T-helper 1 cell treated with Interleukin-12 subunit alpha and Interleukin-12 subunit beta and Interleukin-4 antibody, amounts not matched to agents 30 μg/mL and 1 μg/mL, for 36 hours (primary cell): Measurements from ENCODE around the gene DGKD.
"Not testable (repeated sequence)": the region's sequence is repeated elsewhere in the genome, so short reads cannot be mapped to it uniquely, and the experiment has no call there.

Experiments
- H3K27ac Mint-ChIP-seq: one replicate; pipeline ENCODE4 v1.8.0; 2021; ENCODE audit warnings: mild to moderate bottlenecking, mixed read lengths
- H3K27me3 Mint-ChIP-seq: one replicate; pipeline ENCODE4 v1.8.0; 2021; ENCODE audit warnings: low read depth, mixed read lengths
- H3K36me3 Mint-ChIP-seq: one replicate; pipeline ENCODE4 v1.8.0; 2021; ENCODE audit warnings: low read depth, mixed read lengths
- H3K4me1 Mint-ChIP-seq: one replicate; pipeline ENCODE4 v1.8.0; 2021; ENCODE audit warnings: low read depth, mixed read lengths
- H3K4me3 Mint-ChIP-seq: one replicate; pipeline ENCODE4 v1.8.0; 2021; ENCODE audit warnings: mild to moderate bottlenecking, moderate library complexity, mixed read lengths
- H3K9me3 Mint-ChIP-seq: one replicate; pipeline ENCODE4 v1.8.0; 2021; ENCODE audit warnings: mixed read lengths

The DGKD gene

GRCh38 chr2:233362742-233363141 is 8.4 kb downstream of the DGKD start:
- Mint-ChIP-seq H3K27ac (no peak overlapping the region), H3K4me1 (peaks cover 28% of the 10 kb centered on the region), H3K9me3 (no peaks in the 10 kb centered on the region), H3K36me3 (peaks cover 20% of the 10 kb centered on the region), H3K27me3 (no peaks in the 10 kb centered on the region), H3K4me3 (no peak overlapping the region)

GRCh38 chr2:233363744-233364235 is 9.5 kb downstream of the DGKD start:
- Mint-ChIP-seq H3K4me3 (no peak overlapping the region), H3K27me3 (no peaks in the 10 kb centered on the region), H3K9me3 (no peaks in the 10 kb centered on the region), H3K27ac (no peak overlapping the region), H3K36me3 (peaks cover 17% of the 10 kb centered on the region), H3K4me1 (peaks cover 22% of the 10 kb centered on the region)

GRCh38 chr2:233365861-233366520 is 11.7 kb downstream of the DGKD start:
- no peaks in the 10 kb centered on the region for H3K27me3 Mint-ChIP-seq
- H3K4me3 Mint-ChIP-seq: no peak overlapping the region
- peaks cover 10% of the 10 kb centered on the region for H3K36me3 Mint-ChIP-seq
- H3K27ac Mint-ChIP-seq: no peak overlapping the region
- H3K4me1 Mint-ChIP-seq: peaks cover 16% of the 10 kb centered on the region
- H3K9me3 Mint-ChIP-seq: no peaks in the 10 kb centered on the region

GRCh38 chr2:233367586-233367985 is 13.3 kb downstream of the DGKD start:
- H3K27ac Mint-ChIP-seq: no peak overlapping the region
- peaks cover 12% of the 10 kb centered on the region for H3K36me3 Mint-ChIP-seq
- H3K4me3 Mint-ChIP-seq: no peak overlapping the region
- peaks cover 14% of the 10 kb centered on the region for H3K4me1 Mint-ChIP-seq
- no peaks in the 10 kb centered on the region for H3K27me3 Mint-ChIP-seq
- no peaks in the 10 kb centered on the region for H3K9me3 Mint-ChIP-seq

GRCh38 chr2:233368756-233369155 is 14.5 kb downstream of the DGKD start:
- Mint-ChIP-seq H3K4me1 (peaks cover 12% of the 10 kb centered on the region), H3K27ac (no peak overlapping the region), H3K4me3 (no peak overlapping the region), H3K36me3 (peaks cover 17% of the 10 kb centered on the region), H3K9me3 (no peaks in the 10 kb centered on the region), H3K27me3 (no peaks in the 10 kb centered on the region)

- Mint-ChIP-seq H3K9me3 (no peaks in the 10 kb centered on the region), H3K27ac (no peak overlapping the region), H3K27me3 (no peaks in the 10 kb centered on the region), H3K36me3 (peaks cover 15% of the 10 kb centered on the region), H3K4me3 (no peak overlapping the region), H3K4me1 (peaks cover 11% of the 10 kb centered on the region)
Measured at GRCh38 chr2:233369462-233369861, 15.2 kb downstream of the DGKD start.

GRCh38 chr2:233369897-233370685 is 15.8 kb downstream of the DGKD start:
- Mint-ChIP-seq H3K27ac (no peak overlapping the region), H3K36me3 (peaks cover 13% of the 10 kb centered on the region), H3K27me3 (no peaks in the 10 kb centered on the region), H3K4me3 (no peak overlapping the region), H3K4me1 (peaks cover 8% of the 10 kb centered on the region), H3K9me3 (no peaks in the 10 kb centered on the region)

GRCh38 chr2:233371641-233372040 is 17.3 kb downstream of the DGKD start:
- no peaks in the 10 kb centered on the region for H3K9me3 Mint-ChIP-seq
- H3K27me3 Mint-ChIP-seq: no peaks in the 10 kb centered on the region
- H3K4me3 Mint-ChIP-seq: no peak overlapping the region
- peaks cover 8% of the 10 kb centered on the region for H3K4me1 Mint-ChIP-seq
- H3K36me3 Mint-ChIP-seq: peaks cover 13% of the 10 kb centered on the region
- H3K27ac Mint-ChIP-seq: no peak overlapping the region

- no peaks in the 10 kb centered on the region for H3K9me3 Mint-ChIP-seq
- peak overlapping the region; percentile 11 for H3K27ac Mint-ChIP-seq
- H3K36me3 Mint-ChIP-seq: peaks cover 18% of the 10 kb centered on the region
- peaks cover 8% of the 10 kb centered on the region for H3K4me1 Mint-ChIP-seq
- no peak overlapping the region for H3K4me3 Mint-ChIP-seq
- H3K27me3 Mint-ChIP-seq: no peaks in the 10 kb centered on the region
Measured at GRCh38 chr2:233372855-233373254, 18.6 kb downstream of the DGKD start.

GRCh38 chr2:233373316-233373715 is 19.0 kb downstream of the DGKD start:
- Mint-ChIP-seq H3K27ac (no peak overlapping the region), H3K4me3 (no peak overlapping the region), H3K36me3 (peaks cover 18% of the 10 kb centered on the region), H3K27me3 (no peaks in the 10 kb centered on the region), H3K4me1 (peaks cover 8% of the 10 kb centered on the region), H3K9me3 (no peaks in the 10 kb centered on the region)

- not testable (repeated sequence) for H3K27ac Mint-ChIP-seq, H3K4me3 Mint-ChIP-seq, H3K4me1 Mint-ChIP-seq, H3K9me3 Mint-ChIP-seq, H3K27me3 Mint-ChIP-seq
- peaks cover 22% of the 10 kb centered on the region for H3K36me3 Mint-ChIP-seq
Measured at GRCh38 chr2:233374776-233375175, 20.5 kb downstream of the DGKD start.

GRCh38 chr2:233375490-233376314 is 21.4 kb downstream of the DGKD start:
- Mint-ChIP-seq H3K4me1 (peaks cover 9% of the 10 kb centered on the region), H3K27me3 (no peaks in the 10 kb centered on the region), H3K27ac (no peak overlapping the region), H3K36me3 (peaks cover 24% of the 10 kb centered on the region), H3K9me3 (no peaks in the 10 kb centered on the region), H3K4me3 (no peak overlapping the region)

- Mint-ChIP-seq H3K4me1 (peaks cover 20% of the 10 kb centered on the region), H3K9me3 (no peaks in the 10 kb centered on the region), H3K36me3 (peaks cover 17% of the 10 kb centered on the region), H3K4me3 (no peak overlapping the region), H3K27me3 (no peaks in the 10 kb centered on the region), H3K27ac (no peak overlapping the region)
Measured at GRCh38 chr2:233379034-233379433, 24.7 kb downstream of the DGKD start.

GRCh38 chr2:233379441-233379840 is 25.1 kb downstream of the DGKD start:
- Mint-ChIP-seq H3K4me3 (no peak overlapping the region), H3K9me3 (no peaks in the 10 kb centered on the region), H3K27ac (no peak overlapping the region), H3K27me3 (no peaks in the 10 kb centered on the region), H3K36me3 (peaks cover 17% of the 10 kb centered on the region), H3K4me1 (peaks cover 23% of the 10 kb centered on the region)
